HCT116 (cell line): ENCODE measurements around the gene GPR39. TPM values are rescaled to one million over a fixed set of nuclear protein-coding genes. Genes with fewer than 3 reads are reported as not detected.

Experiments
- ATAC-seq: fragments of 200-7000 bp; cut with Tn5 transposase; 2 replicates; pipeline ENCODE4 v1.9.1; 2020; ENCODE audit warnings: mild to moderate bottlenecking, moderate library complexity
- BruUV-seq: library from RNA; stranded (reverse); fragments of 400-500 nt; replicated peaks from 2 replicates; lab custom pipeline; 2021; lab: Mats Ljungman, UMichigan
- CTCF ChIA-PET: fragments of 300-600 bp; sonication (Branson Sonifier 250); formaldehyde crosslinking; loops from one replicate; lab custom pipeline; 2021; ENCODE audit warnings: antibody characterized with exemption; lab: Charles Lee
- POLR2A ChIA-PET: fragments of 300-600, 350-600 bp; sonication (Branson Sonifier 250); formaldehyde crosslinking; loops from one replicate; lab custom pipeline; 2021; ENCODE audit warnings: antibody characterized with exemption; lab: Charles Lee
- RAD21 ChIA-PET, 2 experiments: fragments of 300-600 bp; sonication (Branson Sonifier 250); formaldehyde crosslinking; loops; one replicate each; lab custom pipeline; 2023; ENCODE audit warnings: low total read pairs in 2 of 2; ENCODE audit not compliant: uncharacterized antibody in 2 of 2, unreplicated experiment in 2 of 2, low non-redundant PET in 1 of 2; lab: Charles Lee
- DNase-seq: peaks from one replicate; pipeline ENCODE4 v3.0.0-alpha.2; 2010; ENCODE audit warnings: low read depth, low spot score
- H2AFZ ChIP-seq: fragments of 200-600 bp; shearing (Covaris generic), sonication (generic); 2 replicates; pipeline ENCODE4 v1.6.1; 2017; ENCODE audit warnings: low read depth, mixed run types, mixed read lengths, antibody characterized with exemption, low read length; ENCODE audit not compliant: poor library complexity, severe bottlenecking
- H3K27ac ChIP-seq: 2 replicates; pipeline ENCODE4 v1.5.1; 2012; ENCODE audit warnings: low read depth, low read length
- H3K27me3 ChIP-seq: fragments of 200-600 bp; sonication (generic); 2 replicates; pipeline ENCODE4 v1.6.1; 2016; ENCODE audit warnings: mixed run types, low read length, mixed read lengths; ENCODE audit not compliant: insufficient read depth
- H3K36me3 ChIP-seq, 2 experiments: fragments of 200-500 bp in 1 of 2; fragments of 200-600 bp in 1 of 2; sonication (Bioruptor generic) in 1 of 2; sonication (generic) in 1 of 2; 2 replicates each; pipeline versions ENCODE4 v1.5.1 to v1.6.1; 2014 to 2016; ENCODE audit warnings: low read length in 2 of 2, inconsistent platforms in 1 of 2, mixed read lengths in 1 of 2, mixed run types in 1 of 2; ENCODE audit not compliant: insufficient read depth in 2 of 2, control insufficient read depth in 1 of 2
- H3K4me1 ChIP-seq, 2 experiments: fragments of 200-600 bp in 1 of 2; sonication (generic) in 1 of 2; 2 replicates each; pipeline versions ENCODE4 v1.5.1 to v1.6.1; 2012 to 2017; ENCODE audit warnings: low read length in 2 of 2, inconsistent platforms in 1 of 2, mild to moderate bottlenecking in 1 of 2, mixed read lengths in 1 of 2, mixed run types in 1 of 2, moderate library complexity in 1 of 2; ENCODE audit not compliant: insufficient read depth in 2 of 2, control insufficient read depth in 1 of 2
- H3K4me2 ChIP-seq: fragments of 200-600 bp; sonication (generic); 2 replicates; pipeline ENCODE4 v1.6.1; 2017; ENCODE audit warnings: mixed run types, low read length, mixed read lengths
- H3K4me3 ChIP-seq, 2 experiments: fragments of 200-600 bp in 1 of 2; sonication (generic) in 1 of 2; replicated peaks in 1 of 2; 2 replicates each; pipeline ENCODE4 v1.5.1; 2011 to 2016; ENCODE audit warnings: low read length in 2 of 2, control low read depth in 1 of 2, low read depth in 1 of 2, mild to moderate bottlenecking in 1 of 2, mixed read lengths in 1 of 2, mixed run types in 1 of 2
- H3K79me2 ChIP-seq: fragments of 200-600 bp; sonication (generic); 2 replicates; pipeline ENCODE4 v1.6.1; 2017; ENCODE audit warnings: mild to moderate bottlenecking, mixed run types, low read length, moderate library complexity, mixed read lengths; ENCODE audit not compliant: insufficient read depth
- H3K9ac ChIP-seq: fragments of 200-600 bp; sonication (generic); 2 replicates; pipeline ENCODE4 v1.6.1; 2016; ENCODE audit warnings: low read length, mixed read lengths
- H3K9me2 ChIP-seq: fragments of 200-600 bp; sonication (generic), shearing (Covaris generic); 2 replicates; pipeline ENCODE4 v1.6.1; 2017; ENCODE audit warnings: mixed run types, mild to moderate bottlenecking, moderate library complexity; ENCODE audit not compliant: insufficient read depth
- H3K9me3 ChIP-seq, 2 experiments: fragments of 200-500 bp in 1 of 2; fragments of 200-600 bp in 1 of 2; sonication (Bioruptor generic) in 1 of 2; sonication (generic) in 1 of 2; 2 replicates each; pipeline ENCODE4 v1.6.1; 2014 to 2017; ENCODE audit warnings: low read length in 2 of 2, mixed read lengths in 2 of 2, inconsistent platforms in 1 of 2, low read depth in 1 of 2, mild to moderate bottlenecking in 1 of 2, mixed run types in 1 of 2, moderate library complexity in 1 of 2; ENCODE audit not compliant: control insufficient read depth in 1 of 2, insufficient read depth in 1 of 2
- H4K20me1 ChIP-seq: fragments of 200-600 bp; sonication (generic), shearing (Covaris generic); 2 replicates; pipeline ENCODE4 v1.6.1; 2017; ENCODE audit warnings: mixed run types, mild to moderate bottlenecking, moderate library complexity; ENCODE audit not compliant: insufficient read depth
- EZH2 ChIP-seq: fragments of 200-600 bp; sonication (generic); IDR thresholded peaks from 2 replicates; pipeline ENCODE4 v1.6.1; 2017; ENCODE audit warnings: antibody characterized with exemption, mixed run types
- POLR2AphosphoS5 ChIP-seq: IDR thresholded peaks from 2 replicates; pipeline ENCODE4 v1.6.1; 2011; ENCODE audit warnings: mild to moderate bottlenecking, low read depth, low read length, moderate library complexity
- RAD21 ChIP-seq: IDR thresholded peaks from 2 replicates; pipeline ENCODE4 v1.6.1; 2012; ENCODE audit warnings: low read depth, mild to moderate bottlenecking
- REST ChIP-seq: IDR thresholded peaks from 2 replicates; pipeline ENCODE4 v1.6.1; 2012; ENCODE audit warnings: low read depth
- SIN3A ChIP-seq: IDR thresholded peaks from 2 replicates; pipeline ENCODE4 v1.6.1; 2012; ENCODE audit warnings: low read depth
- YY1 ChIP-seq: IDR thresholded peaks from 2 replicates; pipeline ENCODE4 v1.6.1; 2011; ENCODE audit warnings: low read length, low read depth, moderate library complexity, mild to moderate bottlenecking; ENCODE audit not compliant: insufficient replicate concordance; ENCODE audit errors: extremely low read depth
- ZBTB33 ChIP-seq: IDR thresholded peaks from 2 replicates; pipeline ENCODE4 v1.6.1; 2011; ENCODE audit warnings: mild to moderate bottlenecking, low read length, moderate library complexity; ENCODE audit not compliant: insufficient replicate concordance; ENCODE audit errors: extremely low read depth
- ZFX ChIP-seq: fragments of 450-650 bp; IDR thresholded peaks from 2 replicates; pipeline ENCODE4 v1.6.1; 2017
- intact Hi-C: fragments of 100-400 bp; cut with micrococcal nuclease; formaldehyde crosslinking; loops from 2 replicates; pipeline ENCODE4 v1.10.0; 2022
- total RNA-seq: library from RNA; stranded (reverse); gene quantifications from one replicate; pipeline ENCODE4 v1.2.1, GENCODE V29; 2021; ENCODE audit not compliant: unreplicated experiment
- TF ChIP-seq, protein P1 (sequence below), 3 experiments: fragments of 200-600 bp in 1 of 3; sonication (generic) in 1 of 3; IDR thresholded peaks in 2 of 3; conservative IDR thresholded peaks in 1 of 3; 2 replicates each; pipeline ENCODE4 v1.5.1; 2012 to 2017; ENCODE audit warnings: low read depth in 2 of 3, low read length in 2 of 3, antibody characterized with exemption in 1 of 3, borderline replicate concordance in 1 of 3, control low read depth in 1 of 3, mild to moderate bottlenecking in 1 of 3, mixed read lengths in 1 of 3, mixed run types in 1 of 3, moderate library complexity in 1 of 3; ENCODE audit not compliant: insufficient read depth in 1 of 3
- TF ChIP-seq, protein P2 (sequence below): IDR thresholded peaks from 2 replicates; pipeline ENCODE4 v1.6.1; 2012

GPR39 gene
- total RNA-seq, 1 experiment from 2014 or later: 5.1 TPM

- intact Hi-C loops: no loop called here
- ChIA-PET POLR2A (no interaction called here), CTCF (no interaction called here), RAD21 (no interaction called here)
- H3K27ac ChIP-seq: no peak overlapping the region
- H3K9me2 ChIP-seq: no peaks in the 10 kb centered on the region
- H4K20me1 ChIP-seq: no peaks in the 10 kb centered on the region
- no peak for ATAC-seq
- H3K27me3 ChIP-seq: no peaks in the 10 kb centered on the region
- H3K4me3 ChIP-seq: no peak overlapping the region
- BruUV-seq: no TSS peak
- no peaks in the 10 kb centered on the region for H3K79me2 ChIP-seq
- H3K9ac ChIP-seq: no peak overlapping the region
- H3K4me2 ChIP-seq: no peak overlapping the region
- H2AFZ ChIP-seq: no peak overlapping the region
- no peaks in the 10 kb centered on the region for H3K9me3 ChIP-seq
- H3K36me3 ChIP-seq: no peaks in the 10 kb centered on the region
- no peaks in the 10 kb centered on the region for H3K4me1 ChIP-seq
- DNase-seq: no peak
- TF ChIP-seq SIN3A: no peak
- no peak for TF ChIP-seq ZFX
- TF ChIP-seq RAD21: no peak
- no peak for TF ChIP-seq POLR2AphosphoS5
- no peak for TF ChIP-seq ZBTB33
- TF ChIP-seq, protein P1, sequence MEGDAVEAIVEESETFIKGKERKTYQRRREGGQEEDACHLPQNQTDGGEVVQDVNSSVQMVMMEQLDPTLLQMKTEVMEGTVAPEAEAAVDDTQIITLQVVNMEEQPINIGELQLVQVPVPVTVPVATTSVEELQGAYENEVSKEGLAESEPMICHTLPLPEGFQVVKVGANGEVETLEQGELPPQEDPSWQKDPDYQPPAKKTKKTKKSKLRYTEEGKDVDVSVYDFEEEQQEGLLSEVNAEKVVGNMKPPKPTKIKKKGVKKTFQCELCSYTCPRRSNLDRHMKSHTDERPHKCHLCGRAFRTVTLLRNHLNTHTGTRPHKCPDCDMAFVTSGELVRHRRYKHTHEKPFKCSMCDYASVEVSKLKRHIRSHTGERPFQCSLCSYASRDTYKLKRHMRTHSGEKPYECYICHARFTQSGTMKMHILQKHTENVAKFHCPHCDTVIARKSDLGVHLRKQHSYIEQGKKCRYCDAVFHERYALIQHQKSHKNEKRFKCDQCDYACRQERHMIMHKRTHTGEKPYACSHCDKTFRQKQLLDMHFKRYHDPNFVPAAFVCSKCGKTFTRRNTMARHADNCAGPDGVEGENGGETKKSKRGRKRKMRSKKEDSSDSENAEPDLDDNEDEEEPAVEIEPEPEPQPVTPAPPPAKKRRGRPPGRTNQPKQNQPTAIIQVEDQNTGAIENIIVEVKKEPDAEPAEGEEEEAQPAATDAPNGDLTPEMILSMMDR (IDR thresholded peaks at IDR 0.05 in 2 of 3, conservative IDR thresholded peaks at IDR 0.05 in 1 of 3; ENCODE audit: borderline replicate concordance in 1 of 3, insufficient read depth in 1 of 3, low read depth in 2 of 3, low read length in 2 of 3): no peak
- no peak for TF ChIP-seq YY1
- TF ChIP-seq EZH2: no peak
- no peak for TF ChIP-seq REST
- TF ChIP-seq, protein P2, sequence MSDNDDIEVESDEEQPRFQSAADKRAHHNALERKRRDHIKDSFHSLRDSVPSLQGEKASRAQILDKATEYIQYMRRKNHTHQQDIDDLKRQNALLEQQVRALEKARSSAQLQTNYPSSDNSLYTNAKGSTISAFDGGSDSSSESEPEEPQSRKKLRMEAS: no peak
Observed at GRCh38 chr2:132478461-132479105, 62.0 kb downstream of the GPR39 start.
